Sigmoid colon (tissue), 7 donors: ENCODE measurements around the gene SPEM1. TPM values are rescaled to one million over a fixed set of nuclear protein-coding genes. Genes with fewer than 3 reads are reported as not detected.

ENCODE experiments used
- DNase-seq: peaks from one replicate; pipeline ENCODE4 v3.0.0-alpha.2; 2019
- H3K27ac ChIP-seq, 4 donors: fragments of 200-600 bp; sonication (generic); one replicate each; pipeline ENCODE4 v1.5.1; 2016 to 2019; ENCODE audit warnings: mild to moderate bottlenecking in 1 of 4
- H3K27me3 ChIP-seq, 3 donors: fragments of 200-600 bp; sonication (generic); one replicate each; pipeline ENCODE4 v1.5.1; 2019; ENCODE audit warnings: mild to moderate bottlenecking in 1 of 3
- H3K36me3 ChIP-seq, 4 donors: fragments of 200-600 bp; sonication (generic); one replicate each; pipeline ENCODE4 v1.5.1; 2016 to 2019
- H3K4me1 ChIP-seq, 4 donors: fragments of 200-600 bp; sonication (generic); one replicate each; pipeline ENCODE4 v1.5.1; 2017 to 2019
- H3K4me3 ChIP-seq, 4 donors: fragments of 200-600 bp; sonication (generic); one replicate each; pipeline ENCODE4 v1.5.1; 2017 to 2019; ENCODE audit warnings: mild to moderate bottlenecking in 2 of 4, moderate library complexity in 1 of 4
- H3K9me3 ChIP-seq, 4 donors: fragments of 200-600 bp in 3 of 4; sonication (generic) in 3 of 4; one replicate each; pipeline versions ENCODE4 v1.5.1 to v1.6.1; 2013 to 2019
- CTCF ChIP-seq, 4 experiments: fragments of 450-650 bp in 3 of 4; fragments of 200-600 bp in 1 of 4; IDR thresholded peaks; one replicate each; pipeline ENCODE4 v1.5.1; 2016 to 2019; ENCODE audit warnings: antibody characterized with exemption in 4 of 4, mild to moderate bottlenecking in 3 of 4, moderate library complexity in 2 of 4
- EP300 ChIP-seq, 4 donors: sonication (generic); formaldehyde crosslinking; IDR thresholded peaks; one replicate each; pipeline ENCODE4 v1.6.1; 2017; ENCODE audit warnings: antibody characterized with exemption in 4 of 4
- POLR2A ChIP-seq, 2 donors: fragments of 450-650 bp; IDR thresholded peaks; one replicate each; pipeline ENCODE4 v1.6.1; 2016; ENCODE audit warnings: antibody characterized with exemption in 2 of 2, mild to moderate bottlenecking in 2 of 2, moderate library complexity in 2 of 2
- POLR2AphosphoS5 ChIP-seq, 4 donors: sonication (generic); formaldehyde crosslinking; IDR thresholded peaks; one replicate each; pipeline ENCODE4 v1.6.1; 2017; ENCODE audit warnings: antibody characterized with exemption in 4 of 4
- WGBS, 2 donors: extraction: QIAGEN DNeasy Blood & Tissue Kit; methylation state at CpG; one replicate each; pipeline ENCODE4 v1.1.7; 2013; 5-methylcytosine and 5-hydroxymethylcytosine counted together
- intact Hi-C: fragments of 100-400 bp; cut with DNase I; formaldehyde crosslinking; loops from one replicate; pipeline ENCODE4 v1.15.1; 2023
- polyA plus RNA-seq, 3 donors: library from polyadenylated mRNA; stranded (reverse); fragments of 200-250 nt; gene quantifications; one replicate each; pipeline ENCODE4 v1.2.3, GENCODE V29; 2013
- total RNA-seq, 4 donors: library from RNA; depleted of rRNA; stranded (reverse); fragments of >200 nt; gene quantifications; one replicate each; pipeline ENCODE4 v1.1.0, GENCODE V29; 2016
- donor health status: healthy with polysubstance abuse.
- donor health status: Bipolar disorder and iron deficiency.
- donor health status: healthy.

Gene SPEM1
- total and polyA plus RNA-seq, 7 donors, result not detected

GRCh38 chr17:7438656-7439460 is 18.7 kb downstream of the SPEM1 start:
- Histone ChIP-seq H3K36me3 (no peaks in the 10 kb centered on the region), H3K27me3 (peaks cover 44 to 74% (median 68%) of the 10 kb centered on the region in 3 donors), H3K9me3 (no peaks in the 10 kb centered on the region), H3K4me3 (peak overlapping the region in 2 of 4 donors; percentile 33 to 35), H3K4me1 (peaks cover 0 to 58% (median 51%) of the 10 kb centered on the region in 4 donors), H3K27ac (no peak overlapping the region)
- intact Hi-C loops, result no loop called here
- DNase-seq, result no peak
- 54 to 59% methylated on average over 11 of the region's 11 CpGs for WGBS, 2 donors
- TF ChIP-seq POLR2A (IDR thresholded peaks at IDR 0.05) (no peak), EP300 (IDR thresholded peaks at IDR 0.05) (no peak), POLR2AphosphoS5 (IDR thresholded peaks at IDR 0.05) (no peak), CTCF (IDR thresholded peaks at IDR 0.05) (no peak)

GRCh38 chr17:7439462-7440112 is 19.5 kb downstream of the SPEM1 start, which contains the start of gene FGF11:
Gene FGF11, plus strand, starts transcription at chr17:7439512. Its CDS starts 109 bp downstream, at chr17:7439621.
- 3% methylated on average over 50 of the region's 50 CpGs for WGBS, 2 donors
- peak within 1 kb of the TSS in 3 of 4 donors; percentile 14 to 43 (median 33) for H3K4me3 ChIP-seq
- H3K36me3 ChIP-seq, result no peaks in the 10 kb centered on the region
- intact Hi-C loops, result no loop called here
- no peak for DNase-seq
- TF ChIP-seq CTCF (IDR thresholded peaks at IDR 0.05) (no peak), POLR2A (IDR thresholded peaks at IDR 0.05) (no peak), EP300 (IDR thresholded peaks at IDR 0.05) (no peak), POLR2AphosphoS5 (IDR thresholded peaks at IDR 0.05) (no peak)
- no peaks in the 10 kb centered on the region for H3K9me3 ChIP-seq
- H3K4me1 ChIP-seq, result peaks cover 0 to 59% (median 51%) of the 10 kb centered on the region in 4 donors
- H3K27me3 ChIP-seq, result peaks cover 46 to 79% (median 67%) of the 10 kb centered on the region in 3 donors
- no peak within 1 kb of the TSS for H3K27ac ChIP-seq

GRCh38 chr17:7440113-7440833 is 20.1 kb downstream of the SPEM1 start:
- TF ChIP-seq EP300 (IDR thresholded peaks at IDR 0.05) (no peak), POLR2AphosphoS5 (IDR thresholded peaks at IDR 0.05) (peak in 1 of 4 donors; percentile 9), CTCF (IDR thresholded peaks at IDR 0.05) (no peak), POLR2A (IDR thresholded peaks at IDR 0.05) (no peak)
- intact Hi-C loops, result no loop called here
- Histone ChIP-seq H3K27ac (no peak overlapping the region), H3K4me3 (peak overlapping the region in 3 of 4 donors; percentile 14 to 43 (median 33)), H3K4me1 (peaks cover 0 to 64% (median 55%) of the 10 kb centered on the region in 4 donors), H3K36me3 (no peaks in the 10 kb centered on the region), H3K9me3 (no peaks in the 10 kb centered on the region), H3K27me3 (peaks cover 53 to 79% (median 67%) of the 10 kb centered on the region in 3 donors)
- DNase-seq, result peak; percentile 80
- WGBS, 2 donors, result 2 to 3% methylated on average over 46 of the region's 46 CpGs

GRCh38 chr17:7440834-7441195 is 20.7 kb downstream of the SPEM1 start:
- no peak for TF ChIP-seq POLR2A (IDR thresholded peaks at IDR 0.05)
- DNase-seq, result no peak
- Histone ChIP-seq H3K36me3 (no peaks in the 10 kb centered on the region), H3K4me1 (peaks cover 0 to 64% (median 53%) of the 10 kb centered on the region in 4 donors), H3K4me3 (no peak overlapping the region), H3K27me3 (peaks cover 50 to 79% (median 68%) of the 10 kb centered on the region in 3 donors), H3K27ac (no peak overlapping the region), H3K9me3 (no peaks in the 10 kb centered on the region)
- intact Hi-C loops, result no loop called here
- WGBS, 2 donors, result 10% methylated on average over 12 of the region's 12 CpGs
